Activated CD4-positive, alpha-beta memory T cell treated with anti-CD3 and anti-CD28 coated beads, Interleukin-2, amount 10 ng/mL, durations not matched to agents 7 days and 5 days (primary cell): Measurements from ENCODE around the gene CTNNA3. TPM values are rescaled to one million over a fixed set of nuclear protein-coding genes. Genes with fewer than 3 reads are reported as not detected.

ENCODE experiments used
- CTCF ChIA-PET: fragments of 350-600 bp; sonication (Branson Sonifier 250); formaldehyde crosslinking; loops from one replicate; lab custom pipeline; 2021; ENCODE audit warnings: antibody characterized with exemption, inconsistent platforms; lab: Charles Lee
- POLR2A ChIA-PET: fragments of 350-600 bp; sonication (Branson Sonifier 250); formaldehyde crosslinking; loops from one replicate; lab custom pipeline; 2021; ENCODE audit warnings: antibody characterized with exemption; lab: Charles Lee
- DNase-seq: peaks from one replicate; pipeline ENCODE4 v3.0.0-alpha.2; 2020
- H3K27ac Mint-ChIP-seq: one replicate; pipeline ENCODE4 v1.8.0; 2021; ENCODE audit warnings: mild to moderate bottlenecking, mixed read lengths
- H3K27me3 Mint-ChIP-seq: one replicate; pipeline ENCODE4 v1.8.0; 2021; ENCODE audit warnings: mixed read lengths
- H3K36me3 Mint-ChIP-seq: one replicate; pipeline ENCODE4 v1.8.0; 2021; ENCODE audit warnings: low read depth, mixed read lengths
- H3K4me1 Mint-ChIP-seq: one replicate; pipeline ENCODE4 v1.8.0; 2021; ENCODE audit warnings: mixed read lengths
- H3K4me3 Mint-ChIP-seq: one replicate; pipeline ENCODE4 v1.8.0; 2021; ENCODE audit warnings: mild to moderate bottlenecking, mixed read lengths
- H3K9me3 Mint-ChIP-seq: one replicate; pipeline ENCODE4 v1.8.0; 2021; ENCODE audit warnings: mixed read lengths
- total RNA-seq, 2 experiments: library from RNA; stranded (reverse); gene quantifications; one replicate each; pipeline ENCODE4 v1.2.3, GENCODE V29; 2021

CTNNA3 gene
- total RNA-seq, 2 experiments from 2014 or later = 0.78 TPM; not detected in 1

- no peak for DNase-seq
- no peaks in the 10 kb centered on the region for H3K9me3 Mint-ChIP-seq
- no peaks in the 10 kb centered on the region for H3K36me3 Mint-ChIP-seq
- CTCF ChIA-PET = no interaction called here
- H3K27ac Mint-ChIP-seq = no peak overlapping the region
- POLR2A ChIA-PET = no interaction called here
- H3K27me3 Mint-ChIP-seq = peaks cover 36% of the 10 kb centered on the region
- H3K4me3 Mint-ChIP-seq = no peak overlapping the region
- no peaks in the 10 kb centered on the region for H3K4me1 Mint-ChIP-seq
Observed at GRCh38 chr10:66927251-66927935, 768.6 kb downstream of the CTNNA3 start.

- H3K4me3 Mint-ChIP-seq = no peak overlapping the region
- no peaks in the 10 kb centered on the region for H3K9me3 Mint-ChIP-seq
- H3K36me3 Mint-ChIP-seq = no peaks in the 10 kb centered on the region
- POLR2A ChIA-PET = no interaction called here
- H3K4me1 Mint-ChIP-seq = no peaks in the 10 kb centered on the region
- peaks cover 36% of the 10 kb centered on the region for H3K27me3 Mint-ChIP-seq
- CTCF ChIA-PET = no interaction called here
- H3K27ac Mint-ChIP-seq = no peak overlapping the region
- DNase-seq = no peak
Observed at GRCh38 chr10:66926841-66927240, 769.2 kb downstream of the CTNNA3 start.

GRCh38 chr10:66925896-66926715 lies 769.9 kb downstream of the CTNNA3 start, which contains the start of gene LRRTM3:
TSS of gene LRRTM3 (plus strand) at chr10:66926036.
- Mint-ChIP-seq H3K9me3 (no peaks in the 10 kb centered on the region), H3K27ac (no peak within 1 kb of the TSS), H3K27me3 (peaks cover 35% of the 10 kb centered on the region), H3K36me3 (no peaks in the 10 kb centered on the region), H3K4me3 (no peak within 1 kb of the TSS), H3K4me1 (no peaks in the 10 kb centered on the region)
- POLR2A ChIA-PET = no interaction called here
- CTCF ChIA-PET = interaction anchor here (0.7 kb wide), 1 partner anchor 28 kb away, joined by 3 read pairs; no protein-coding TSS in a partner anchor
- peak; percentile 20 for DNase-seq

- H3K9me3 Mint-ChIP-seq = no peaks in the 10 kb centered on the region
- no peak overlapping the region for H3K4me3 Mint-ChIP-seq
- H3K27me3 Mint-ChIP-seq = peaks cover 35% of the 10 kb centered on the region
- ChIA-PET CTCF (interaction anchor here (0.7 kb wide), 1 partner anchor 29 kb away, joined by 3 read pairs; no protein-coding TSS in a partner anchor), POLR2A (no interaction called here)
- H3K36me3 Mint-ChIP-seq = no peaks in the 10 kb centered on the region
- H3K4me1 Mint-ChIP-seq = no peaks in the 10 kb centered on the region
- no peak overlapping the region for H3K27ac Mint-ChIP-seq
- DNase-seq = no peak
Observed at GRCh38 chr10:66925373-66925772, 770.6 kb downstream of the CTNNA3 start.

GRCh38 chr10:66924674-66925345 lies 771.2 kb downstream of the CTNNA3 start:
- Mint-ChIP-seq H3K9me3 (no peaks in the 10 kb centered on the region), H3K27ac (no peak overlapping the region), H3K36me3 (no peaks in the 10 kb centered on the region), H3K4me1 (no peaks in the 10 kb centered on the region), H3K4me3 (no peak overlapping the region), H3K27me3 (peaks cover 35% of the 10 kb centered on the region)
- POLR2A ChIA-PET = no interaction called here
- no peak for DNase-seq
- CTCF ChIA-PET = no interaction called here

- CTCF ChIA-PET = no interaction called here
- DNase-seq = no peak
- Mint-ChIP-seq H3K27me3 (no peaks in the 10 kb centered on the region), H3K4me1 (no peaks in the 10 kb centered on the region), H3K27ac (no peak overlapping the region), H3K4me3 (no peak overlapping the region), H3K36me3 (no peaks in the 10 kb centered on the region), H3K9me3 (no peaks in the 10 kb centered on the region)
- POLR2A ChIA-PET = no interaction called here
Observed at GRCh38 chr10:66919248-66919647, 776.7 kb downstream of the CTNNA3 start.

GRCh38 chr10:66917104-66917503 lies 778.9 kb downstream of the CTNNA3 start:
- Mint-ChIP-seq H3K4me1 (no peaks in the 10 kb centered on the region), H3K36me3 (no peaks in the 10 kb centered on the region), H3K27me3 (no peaks in the 10 kb centered on the region), H3K4me3 (no peak overlapping the region), H3K9me3 (no peaks in the 10 kb centered on the region), H3K27ac (no peak overlapping the region)
- no peak for DNase-seq
- CTCF ChIA-PET = no interaction called here
- POLR2A ChIA-PET = no interaction called here

GRCh38 chr10:66916030-66916429 lies 780.0 kb downstream of the CTNNA3 start:
- DNase-seq = no peak
- H3K9me3 Mint-ChIP-seq = no peaks in the 10 kb centered on the region
- H3K4me1 Mint-ChIP-seq = no peaks in the 10 kb centered on the region
- POLR2A ChIA-PET = no interaction called here
- no peak overlapping the region for H3K4me3 Mint-ChIP-seq
- H3K27ac Mint-ChIP-seq = no peak overlapping the region
- H3K27me3 Mint-ChIP-seq = no peaks in the 10 kb centered on the region
- H3K36me3 Mint-ChIP-seq = no peaks in the 10 kb centered on the region
- CTCF ChIA-PET = no interaction called here

- Mint-ChIP-seq H3K4me1 (no peaks in the 10 kb centered on the region), H3K36me3 (no peaks in the 10 kb centered on the region), H3K4me3 (no peak overlapping the region), H3K27ac (no peak overlapping the region), H3K9me3 (no peaks in the 10 kb centered on the region), H3K27me3 (no peaks in the 10 kb centered on the region)
- no peak for DNase-seq
- ChIA-PET POLR2A (no interaction called here), CTCF (no interaction called here)
Observed at GRCh38 chr10:66910671-66911070, 785.3 kb downstream of the CTNNA3 start.

GRCh38 chr10:66892871-66893270 lies 803.1 kb downstream of the CTNNA3 start:
- H3K4me3 Mint-ChIP-seq = no peak overlapping the region
- ChIA-PET CTCF (no interaction called here), POLR2A (interaction anchor here (0.6 kb wide), 1 partner anchor 984 kb away, joined by 3 read pairs; no protein-coding TSS in a partner anchor)
- H3K9me3 Mint-ChIP-seq = no peaks in the 10 kb centered on the region
- DNase-seq = no peak
- no peak overlapping the region for H3K27ac Mint-ChIP-seq
- no peaks in the 10 kb centered on the region for H3K4me1 Mint-ChIP-seq
- no peaks in the 10 kb centered on the region for H3K36me3 Mint-ChIP-seq
- H3K27me3 Mint-ChIP-seq = no peaks in the 10 kb centered on the region

- Mint-ChIP-seq H3K27me3 (no peaks in the 10 kb centered on the region), H3K36me3 (no peaks in the 10 kb centered on the region), H3K4me1 (no peaks in the 10 kb centered on the region), H3K4me3 (no peak overlapping the region), H3K9me3 (no peaks in the 10 kb centered on the region), H3K27ac (no peak overlapping the region)
- POLR2A ChIA-PET = no interaction called here
- CTCF ChIA-PET = no interaction called here
- no peak for DNase-seq
Observed at GRCh38 chr10:66888237-66888636, 807.8 kb downstream of the CTNNA3 start.

GRCh38 chr10:66886848-66887247 lies 809.1 kb downstream of the CTNNA3 start:
- no peak for DNase-seq
- Mint-ChIP-seq H3K4me3 (no peak overlapping the region), H3K27me3 (no peaks in the 10 kb centered on the region), H3K27ac (no peak overlapping the region), H3K9me3 (no peaks in the 10 kb centered on the region), H3K36me3 (no peaks in the 10 kb centered on the region), H3K4me1 (no peaks in the 10 kb centered on the region)
- ChIA-PET POLR2A (no interaction called here), CTCF (no interaction called here)

GRCh38 chr10:66882271-66882670 lies 813.7 kb downstream of the CTNNA3 start:
- ChIA-PET CTCF (no interaction called here), POLR2A (no interaction called here)
- no peaks in the 10 kb centered on the region for H3K9me3 Mint-ChIP-seq
- H3K4me3 Mint-ChIP-seq = no peak overlapping the region
- H3K27ac Mint-ChIP-seq = no peak overlapping the region
- no peaks in the 10 kb centered on the region for H3K4me1 Mint-ChIP-seq
- DNase-seq = no peak
- no peaks in the 10 kb centered on the region for H3K36me3 Mint-ChIP-seq
- no peaks in the 10 kb centered on the region for H3K27me3 Mint-ChIP-seq
